ENCODE data around the gene GLMP.

Gene GLMP

GRCh38 chr1:156247460-156248322 lies 47.8 kb downstream of the GLMP start, which contains the start of gene PAQR6:
Gene PAQR6, minus strand, starts transcription at chr1:156248056. Its CDS starts 1,325 bp downstream, at chr1:156246731.
- no peak within 1 kb of the TSS for H3K4me3 ChIP-seq (replicated peaks in 1 of 2; ENCODE audit: low read depth in 2 of 2, low read length in 2 of 2)
- TF ChIP-seq CTCF (IDR thresholded peaks at IDR 0.05; ENCODE audit: low read depth, low read length), result no peak
- DNase-seq (ENCODE audit: low read depth in 2 of 2), result no peak

- TF ChIP-seq CTCF (IDR thresholded peaks at IDR 0.05; ENCODE audit: low read depth, low read length), result no peak
- no peak for DNase-seq (ENCODE audit: low read depth in 2 of 2)
- no peak overlapping the region for H3K4me3 ChIP-seq (replicated peaks in 1 of 2; ENCODE audit: low read depth in 2 of 2, low read length in 2 of 2)
Measured at GRCh38 chr1:156246781-156247459, 48.6 kb downstream of the GLMP start.

GRCh38 chr1:156246241-156246780 lies 49.2 kb downstream of the GLMP start:
- DNase-seq (ENCODE audit: low read depth in 2 of 2), result no peak
- TF ChIP-seq CTCF (IDR thresholded peaks at IDR 0.05; ENCODE audit: low read depth, low read length), result no peak
- H3K4me3 ChIP-seq (replicated peaks in 1 of 2; ENCODE audit: low read depth in 2 of 2, low read length in 2 of 2), result no peak overlapping the region

- DNase-seq (ENCODE audit: low read depth in 2 of 2), result peak in 1 of 2 donors; percentile 26
- no peak for TF ChIP-seq CTCF (IDR thresholded peaks at IDR 0.05; ENCODE audit: low read depth, low read length)
- peak overlapping the region; percentile 5 to 28 for H3K4me3 ChIP-seq (replicated peaks in 1 of 2; ENCODE audit: low read depth in 2 of 2, low read length in 2 of 2)
Measured at GRCh38 chr1:156245451-156246232, 49.8 kb downstream of the GLMP start.

- no peak for TF ChIP-seq CTCF (IDR thresholded peaks at IDR 0.05; ENCODE audit: low read depth, low read length)
- no peak for DNase-seq (ENCODE audit: low read depth in 2 of 2)
- no peak overlapping the region for H3K4me3 ChIP-seq (replicated peaks in 1 of 2; ENCODE audit: low read depth in 2 of 2, low read length in 2 of 2)
Measured at GRCh38 chr1:156244712-156245111, 50.8 kb downstream of the GLMP start.

GRCh38 chr1:156244126-156244525 lies 51.4 kb downstream of the GLMP start:
- H3K4me3 ChIP-seq (replicated peaks in 1 of 2; ENCODE audit: low read depth in 2 of 2, low read length in 2 of 2), result no peak overlapping the region
- TF ChIP-seq CTCF (IDR thresholded peaks at IDR 0.05; ENCODE audit: low read depth, low read length), result no peak
- DNase-seq (ENCODE audit: low read depth in 2 of 2), result no peak
